HG03196 (cell line): ENCODE measurements around the gene OR2V1.
"Not testable (repeated sequence)": the region's sequence is repeated elsewhere in the genome, so short reads cannot be mapped to it uniquely, and the experiment has no call there.

ENCODE experiments used
- ATAC-seq: cut with Tn5 transposase; IDR thresholded peaks from one replicate; pipeline ENCODE4 v1.9.1; 2021; ENCODE audit not compliant: unreplicated experiment

OR2V1 gene

GRCh38 chr5:181131514-181131913, 545 bp upstream of the OR2V1 start:
- no peak for ATAC-seq

GRCh38 chr5:181130081-181130480, 888 bp downstream of the OR2V1 start:
- ATAC-seq: not testable (repeated sequence)

- no peak for ATAC-seq
Observed at GRCh38 chr5:181129601-181130000, 1.4 kb downstream of the OR2V1 start.

GRCh38 chr5:181127907-181128626, 2.9 kb downstream of the OR2V1 start:
- ATAC-seq: no peak

GRCh38 chr5:181127456-181127855, 3.5 kb downstream of the OR2V1 start:
- ATAC-seq: no peak

- ATAC-seq: no peak
Observed at GRCh38 chr5:181126841-181127240, 4.1 kb downstream of the OR2V1 start.

GRCh38 chr5:181124526-181124925, 6.4 kb downstream of the OR2V1 start:
- no peak for ATAC-seq

- ATAC-seq: no peak
Observed at GRCh38 chr5:181121675-181122561, 9.1 kb downstream of the OR2V1 start.

GRCh38 chr5:181120761-181121160, 10.2 kb downstream of the OR2V1 start:
- no peak for ATAC-seq

- ATAC-seq: no peak
Observed at GRCh38 chr5:181120306-181120705, 10.7 kb downstream of the OR2V1 start.

- no peak for ATAC-seq
Observed at GRCh38 chr5:181119105-181119504, 11.9 kb downstream of the OR2V1 start.

GRCh38 chr5:181118369-181118768, 12.6 kb downstream of the OR2V1 start:
- ATAC-seq: no peak

GRCh38 chr5:181114844-181115778, 15.9 kb downstream of the OR2V1 start:
- no peak for ATAC-seq

- no peak for ATAC-seq
Observed at GRCh38 chr5:181114284-181114843, 16.6 kb downstream of the OR2V1 start.

GRCh38 chr5:181113572-181113971, 17.4 kb downstream of the OR2V1 start:
- not testable (repeated sequence) for ATAC-seq

GRCh38 chr5:181112476-181112875, 18.5 kb downstream of the OR2V1 start:
- ATAC-seq: no peak

- ATAC-seq: no peak
Observed at GRCh38 chr5:181111010-181111409, 20.0 kb downstream of the OR2V1 start.

- ATAC-seq: no peak
Observed at GRCh38 chr5:181109489-181110013, 21.4 kb downstream of the OR2V1 start.

- ATAC-seq: no peak
Observed at GRCh38 chr5:181108578-181109165, 22.3 kb downstream of the OR2V1 start.

- ATAC-seq: no peak
Observed at GRCh38 chr5:181107699-181108098, 23.3 kb downstream of the OR2V1 start.
